Measurements from ENCODE around the gene HDGFL1.

Gene HDGFL1

GRCh38 chr6:22569281-22570184 is at the start of gene HDGFL1:
Gene HDGFL1 (plus strand): TSS chr6:22569566. CDS start chr6:22569576, 10 bp downstream.
- no peak for DNase-seq (ENCODE audit: low read depth in 1 of 2, low spot score in 1 of 2)

- DNase-seq (ENCODE audit: low read depth in 1 of 2, low spot score in 1 of 2) = no peak
Measured at GRCh38 chr6:22521035-22521434, 48.3 kb upstream of the HDGFL1 start.

DNA sequence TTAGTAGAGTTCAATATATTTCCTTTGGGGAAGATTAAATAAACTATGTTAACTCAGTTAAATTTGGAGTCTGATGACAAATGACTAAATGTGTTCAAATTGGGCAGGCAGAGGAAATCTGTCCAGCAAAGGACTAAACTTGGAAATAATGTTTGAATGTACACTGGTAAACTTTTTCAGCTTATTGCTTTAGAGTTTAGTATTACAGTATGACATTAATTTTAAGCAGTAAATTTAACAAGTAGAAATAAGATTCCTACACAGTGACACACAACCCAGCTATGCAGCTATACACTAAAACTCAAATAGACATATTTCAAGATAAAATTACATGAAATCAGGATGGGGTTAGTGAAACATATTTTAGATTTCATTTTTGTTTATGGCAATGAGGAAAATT is 42.6 kb upstream of the HDGFL1 start:
- no peak for DNase-seq (ENCODE audit: low read depth in 1 of 2, low spot score in 1 of 2)

DNA sequence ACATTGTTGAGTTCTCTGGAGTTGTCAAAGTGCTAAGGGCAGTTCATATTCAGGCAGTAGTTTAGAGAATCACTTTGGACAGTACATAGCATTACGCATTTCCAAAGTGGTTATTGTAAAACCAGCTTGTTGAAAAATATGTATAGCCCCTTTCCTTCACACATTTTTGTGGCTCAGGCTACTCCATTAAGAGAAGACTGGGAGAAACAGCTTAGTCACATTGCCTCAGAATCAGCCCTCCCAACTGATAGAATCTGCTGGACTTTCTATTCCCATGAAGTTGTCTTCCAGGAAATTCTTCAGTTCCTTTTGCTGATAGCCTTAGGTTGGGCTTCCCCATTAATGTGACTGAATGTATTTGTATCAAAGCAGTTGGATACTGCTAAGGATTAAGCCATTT is 39.5 kb upstream of the HDGFL1 start:
- DNase-seq (ENCODE audit: low read depth in 1 of 2, low spot score in 1 of 2) = no peak

DNA sequence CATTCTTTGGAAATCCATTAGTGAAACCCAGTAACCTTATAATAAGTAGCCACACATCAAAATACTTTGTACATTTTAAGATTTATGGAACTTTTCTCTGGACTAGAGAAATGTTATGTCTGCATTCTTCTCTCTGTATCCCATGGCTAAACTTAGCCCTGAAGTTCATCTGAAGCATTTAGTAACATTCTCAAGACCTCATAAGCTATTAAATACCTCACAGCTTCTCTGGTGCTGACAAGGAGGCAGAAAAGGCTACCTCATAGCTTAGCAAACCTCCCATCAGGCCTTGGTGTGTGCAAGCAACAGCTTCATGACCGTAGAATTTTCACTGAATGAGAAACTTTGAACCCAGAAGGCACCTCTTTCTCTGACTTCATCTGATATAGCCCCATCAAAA is 38.9 kb upstream of the HDGFL1 start:
- no peak for DNase-seq (ENCODE audit: low read depth in 1 of 2, low spot score in 1 of 2)

DNA sequence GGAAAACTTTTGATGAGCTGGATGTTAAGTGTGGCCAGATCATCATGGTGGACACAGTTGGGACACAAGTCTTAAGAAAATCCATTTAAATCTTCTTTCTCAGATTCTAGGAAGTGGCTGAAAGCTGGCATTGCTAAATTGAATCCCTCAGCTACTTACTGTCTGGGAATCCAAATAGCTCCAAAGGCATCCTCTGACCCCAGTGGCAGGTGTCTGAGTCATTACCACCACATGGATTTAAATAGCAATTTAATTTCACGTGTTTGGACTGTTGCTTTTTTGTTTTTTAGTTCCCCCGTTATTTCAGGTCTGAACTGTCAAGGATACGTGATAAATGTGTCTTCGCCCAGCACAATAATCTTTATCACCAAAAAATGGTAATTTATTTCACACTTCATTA is 33.2 kb upstream of the HDGFL1 start:
- no peak for DNase-seq (ENCODE audit: low read depth in 1 of 2, low spot score in 1 of 2)

DNA sequence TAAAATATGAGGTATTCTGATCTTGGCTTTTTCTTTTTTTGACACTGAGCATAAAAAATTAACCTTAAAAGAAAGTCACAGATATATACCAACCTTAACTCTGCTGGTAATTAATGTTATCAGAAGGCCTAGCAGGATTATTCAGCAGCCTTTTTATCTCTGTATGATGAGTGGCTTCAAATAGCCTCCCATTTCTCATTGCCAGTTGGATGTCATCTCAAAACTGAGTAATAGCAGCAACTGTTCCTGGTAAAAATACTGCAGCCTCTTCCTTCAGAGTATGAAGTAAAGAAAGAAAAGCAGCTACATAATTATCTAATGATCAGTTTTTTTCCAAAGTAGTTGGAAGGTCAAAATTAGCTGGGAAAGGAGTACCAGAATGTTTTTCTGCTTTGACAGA is 24.9 kb upstream of the HDGFL1 start:
- DNase-seq (ENCODE audit: low read depth in 1 of 2, low spot score in 1 of 2) = no peak

- DNase-seq (ENCODE audit: low read depth in 1 of 2, low spot score in 1 of 2) = no peak
Measured at GRCh38 chr6:22545051-22545450, 24.3 kb upstream of the HDGFL1 start.

- no peak for DNase-seq (ENCODE audit: low read depth in 1 of 2, low spot score in 1 of 2)
Measured at GRCh38 chr6:22546236-22546635, 23.1 kb upstream of the HDGFL1 start.

GRCh38 chr6:22550971-22551670 is 18.2 kb upstream of the HDGFL1 start:
- DNase-seq (ENCODE audit: low read depth in 1 of 2, low spot score in 1 of 2) = no peak

- no peak for DNase-seq (ENCODE audit: low read depth in 1 of 2, low spot score in 1 of 2)
Measured at GRCh38 chr6:22556266-22556665, 13.1 kb upstream of the HDGFL1 start.

DNA sequence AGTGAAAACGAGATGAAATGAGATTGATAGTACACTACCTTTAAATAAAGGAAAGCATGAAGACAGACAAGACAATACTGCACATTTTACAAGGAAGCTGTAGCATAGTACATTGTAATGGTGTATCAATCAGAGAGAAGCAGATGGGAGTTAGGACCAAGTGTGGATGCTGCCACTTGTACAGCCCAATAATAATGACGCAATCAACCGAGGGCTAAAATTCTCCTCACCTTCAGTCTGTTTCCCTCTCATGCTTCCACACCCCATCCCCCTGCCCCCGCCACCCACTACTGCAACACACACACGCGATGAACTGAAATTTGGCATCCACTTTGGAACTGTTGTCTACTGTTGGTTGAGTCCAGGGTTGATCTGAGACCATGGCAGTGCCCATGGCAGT is 12.4 kb upstream of the HDGFL1 start:
- DNase-seq (ENCODE audit: low read depth in 1 of 2, low spot score in 1 of 2) = no peak

GRCh38 chr6:22558288-22558882 is 11.0 kb upstream of the HDGFL1 start:
- DNase-seq (ENCODE audit: low read depth in 1 of 2, low spot score in 1 of 2) = no peak

DNA sequence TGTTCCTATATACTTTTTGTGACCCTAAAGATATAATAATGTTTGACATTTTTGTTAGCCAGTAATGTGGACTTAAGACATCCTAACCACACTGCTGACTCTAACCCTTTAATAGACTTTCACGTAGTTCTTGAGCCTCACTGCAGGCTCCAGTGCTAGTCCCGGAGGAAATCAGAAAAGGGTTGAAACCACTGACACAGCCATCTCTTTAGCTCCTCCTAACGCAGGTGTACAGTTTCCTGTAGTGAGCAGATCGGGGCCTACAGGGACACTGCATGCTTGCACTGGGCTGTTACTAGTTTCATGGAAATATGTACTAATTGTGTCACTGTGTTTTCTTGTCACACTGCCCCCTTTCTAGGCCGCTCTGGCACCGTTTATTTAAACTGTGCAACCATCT is 512 bp upstream of the HDGFL1 start:
- DNase-seq (ENCODE audit: low read depth in 1 of 2, low spot score in 1 of 2) = no peak

DNA sequence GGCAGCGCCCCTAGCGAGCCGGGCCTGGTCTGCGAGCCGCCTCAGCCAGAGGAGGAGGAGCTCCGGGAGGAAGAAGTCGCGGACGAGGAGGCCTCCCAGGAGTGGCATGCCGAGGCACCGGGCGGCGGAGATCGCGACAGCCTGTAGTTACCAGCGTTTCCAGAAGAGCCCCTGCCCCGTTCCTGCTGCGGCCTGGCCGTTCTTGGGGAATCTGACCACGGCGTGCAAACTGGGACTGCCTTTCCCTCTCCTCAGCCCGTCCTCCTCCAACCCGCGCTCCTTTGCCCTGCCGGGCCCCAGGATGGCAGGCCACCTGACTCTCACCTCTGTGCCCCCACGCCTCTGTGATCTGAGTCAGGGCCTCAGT is 802 bp downstream of the HDGFL1 start:
- no peak for DNase-seq (ENCODE audit: low read depth in 1 of 2, low spot score in 1 of 2)

DNA sequence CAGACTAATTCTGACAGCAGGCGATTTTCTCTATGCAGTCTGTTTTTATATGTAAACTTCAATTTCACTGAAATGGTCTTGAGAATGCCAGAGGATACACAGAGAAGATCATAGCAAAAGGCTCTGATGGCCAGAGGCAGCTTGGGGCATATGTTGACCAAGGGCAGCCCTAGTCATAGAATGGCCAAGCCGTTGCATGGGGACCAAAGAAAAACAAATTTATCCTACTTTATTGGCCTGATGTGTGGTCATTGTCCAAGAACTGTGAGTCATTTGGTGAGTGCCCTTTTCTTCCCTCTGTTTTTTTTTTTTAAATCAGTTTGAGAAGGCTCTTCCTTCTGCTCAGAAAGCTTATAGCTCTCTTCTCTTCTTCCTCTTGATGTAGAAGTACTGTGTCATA is 5.8 kb downstream of the HDGFL1 start:
- DNase-seq (ENCODE audit: low read depth in 1 of 2, low spot score in 1 of 2) = no peak

DNA sequence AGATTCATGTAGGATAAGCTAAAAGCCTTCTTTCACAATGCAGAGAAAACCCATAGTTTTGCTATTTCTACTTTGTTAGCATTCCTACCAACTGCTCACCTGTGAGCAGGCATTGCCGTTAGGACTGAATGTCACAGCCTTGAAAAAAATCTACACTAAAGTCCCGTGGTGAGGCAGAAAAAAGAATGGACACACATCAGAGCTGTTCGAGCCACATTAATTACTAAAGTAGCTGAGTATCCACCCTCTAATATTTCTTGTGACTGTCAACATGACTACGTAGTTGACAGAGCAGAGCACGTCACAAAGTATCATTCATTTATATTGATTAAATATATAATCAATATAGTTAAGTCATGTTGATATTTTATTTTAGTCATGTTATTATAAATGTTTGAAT is 10.1 kb downstream of the HDGFL1 start:
- DNase-seq (ENCODE audit: low read depth in 1 of 2, low spot score in 1 of 2) = no peak

- no peak for DNase-seq (ENCODE audit: low read depth in 1 of 2, low spot score in 1 of 2)
Measured at GRCh38 chr6:22580337-22580736, 11.0 kb downstream of the HDGFL1 start.

GRCh38 chr6:22582417-22583205 is 13.2 kb downstream of the HDGFL1 start:
- no peak for DNase-seq (ENCODE audit: low read depth in 1 of 2, low spot score in 1 of 2)

- DNase-seq (ENCODE audit: low read depth in 1 of 2, low spot score in 1 of 2) = no peak
Measured at GRCh38 chr6:22583230-22583629, 13.9 kb downstream of the HDGFL1 start.

- DNase-seq (ENCODE audit: low read depth in 1 of 2, low spot score in 1 of 2) = no peak
Measured at GRCh38 chr6:22583927-22584326, 14.6 kb downstream of the HDGFL1 start.

Data from stimulated activated CD4-positive, alpha-beta T cell treated with anti-CD3 and anti-CD28 coated beads, Interleukin-15, amount 100 ng/mL, for 1 hour (primary cell).